OCI-LY3 (cell line): ENCODE data around the gene MBNL1.

Experiments used
- H2AFZ ChIP-seq: fragments of 200-600, 300-600 bp; shearing (Covaris generic); 2 replicates; pipeline ENCODE4 v1.6.0; 2014; ENCODE audit warnings: antibody characterized with exemption, low read depth, low read length
- H3K27ac ChIP-seq: fragments of 200-600, 300-600 bp; sonication (generic); 2 replicates; pipeline ENCODE4 v1.5.1; 2014; ENCODE audit warnings: mild to moderate bottlenecking, low read length, moderate library complexity, mixed read lengths
- H3K27me3 ChIP-seq: fragments of 200-600, 300-600 bp; sonication (generic); 2 replicates; pipeline ENCODE4 v1.6.1; 2014; ENCODE audit warnings: low read depth, low read length, mixed read lengths
- H3K36me3 ChIP-seq: fragments of 200-600, 300-600 bp; sonication (generic); replicated peaks from 2 replicates; pipeline ENCODE3; 2014; ENCODE audit warnings: low read depth, low read length, mixed read lengths
- H3K4me1 ChIP-seq: fragments of 300-600, 200-600 bp; sonication (generic); 2 replicates; pipeline ENCODE4 v1.6.1; 2014; ENCODE audit warnings: low read length, mixed read lengths
- H3K4me2 ChIP-seq: fragments of 200-600, 300-600 bp; sonication (generic); 2 replicates; pipeline ENCODE4 v1.6.1; 2014; ENCODE audit warnings: low read length, mixed read lengths
- H3K4me3 ChIP-seq: fragments of 300-600, 200-600 bp; sonication (generic); 2 replicates; pipeline ENCODE4 v1.5.1; 2014; ENCODE audit warnings: antibody characterized with exemption, mild to moderate bottlenecking, low read length, moderate library complexity
- H3K79me2 ChIP-seq: fragments of 300-600, 200-600 bp; shearing (Covaris generic); 2 replicates; pipeline ENCODE4 v1.6.1; 2014; ENCODE audit warnings: mild to moderate bottlenecking, low read length, mixed read lengths
- H3K9ac ChIP-seq: fragments of 300-600, 200-600 bp; shearing (Covaris generic); 2 replicates; pipeline ENCODE4 v1.6.0; 2014; ENCODE audit warnings: mild to moderate bottlenecking, low read length, moderate library complexity
- H3K9me3 ChIP-seq: fragments of 200-600, 300-600 bp; shearing (Covaris generic); 2 replicates; pipeline ENCODE4 v1.6.1; 2014; ENCODE audit warnings: low read length, mixed read lengths; ENCODE audit not compliant: insufficient read depth
- H4K20me1 ChIP-seq: fragments of 200-600, 300-600 bp; sonication (generic); 2 replicates; pipeline ENCODE4 v1.6.1; 2016; ENCODE audit warnings: low read length, mixed read lengths; ENCODE audit not compliant: insufficient read depth
- CTCF ChIP-seq: fragments of 200-600, 300-600 bp; sonication (generic); IDR thresholded peaks from 2 replicates; pipeline ENCODE4 v1.5.1; 2014; ENCODE audit warnings: antibody characterized with exemption, low read length, low read depth
- EZH2phosphoT487 ChIP-seq: fragments of 200-600 bp; shearing (Covaris generic); IDR thresholded peaks from 2 replicates; pipeline ENCODE4 v1.6.1; 2018; ENCODE audit warnings: antibody characterized with exemption, mixed run types, low read depth

The MBNL1 gene

GRCh38 chr3:152268555-152269055 lies at the start of gene MBNL1:
MBNL1 (plus strand) TSS chr3:152268929; CDS start chr3:152300194, 31,265 bp downstream.
- Histone ChIP-seq H3K27ac (peak within 1 kb of the TSS; percentile 95), H4K20me1 (peaks cover 36% of the 10 kb centered on the region), H3K4me1 (peaks cover 37% of the 10 kb centered on the region), H3K36me3 (peaks cover 26% of the 10 kb centered on the region), H3K79me2 (peaks cover 48% of the 10 kb centered on the region), H3K27me3 (no peaks in the 10 kb centered on the region), H2AFZ (peak within 1 kb of the TSS; percentile 73), H3K9ac (peak within 1 kb of the TSS; percentile 95), H3K9me3 (no peaks in the 10 kb centered on the region), H3K4me3 (peak within 1 kb of the TSS; percentile 92), H3K4me2 (peak within 1 kb of the TSS; percentile 91)
- TF ChIP-seq CTCF (no peak), EZH2phosphoT487 (no peak)

- no peaks in the 10 kb centered on the region for H3K9me3 ChIP-seq
- H3K9ac ChIP-seq: no peak overlapping the region
- TF ChIP-seq CTCF (no peak), EZH2phosphoT487 (no peak)
These were observed 49.5 kb upstream of the MBNL1 start for GRCh38 chr3:152219216-152219615.

GRCh38 chr3:152219769-152220255 lies 48.9 kb upstream of the MBNL1 start:
- Histone ChIP-seq H3K4me2 (no peak overlapping the region), H3K27ac (no peak overlapping the region), H3K9me3 (no peaks in the 10 kb centered on the region), H3K4me3 (no peak overlapping the region), H3K79me2 (no peaks in the 10 kb centered on the region), H2AFZ (no peak overlapping the region), H3K4me1 (peaks cover 36% of the 10 kb centered on the region), H3K27me3 (no peaks in the 10 kb centered on the region), H4K20me1 (no peaks in the 10 kb centered on the region), H3K9ac (no peak overlapping the region), H3K36me3 (no peaks in the 10 kb centered on the region)
- no peak for TF ChIP-seq CTCF
- TF ChIP-seq EZH2phosphoT487: no peak

More at GRCh38 chr3:152219216-152219615, 49.5 kb upstream of the MBNL1 start:
- Histone ChIP-seq H3K4me1 (peaks cover 34% of the 10 kb centered on the region), H4K20me1 (no peaks in the 10 kb centered on the region), H3K36me3 (no peaks in the 10 kb centered on the region), H3K4me2 (no peak overlapping the region), H2AFZ (no peak overlapping the region), H3K27me3 (no peaks in the 10 kb centered on the region), H3K79me2 (no peaks in the 10 kb centered on the region), H3K27ac (no peak overlapping the region), H3K4me3 (no peak overlapping the region)

GRCh38 chr3:152222327-152222726 lies 46.4 kb upstream of the MBNL1 start:
- Histone ChIP-seq H3K4me2 (peak overlapping the region; percentile 69), H3K9ac (peak overlapping the region; percentile 29), H4K20me1 (no peaks in the 10 kb centered on the region), H3K4me3 (peak overlapping the region; percentile 54), H3K9me3 (no peaks in the 10 kb centered on the region), H3K4me1 (peaks cover 42% of the 10 kb centered on the region), H3K27ac (peak overlapping the region; percentile 73), H3K79me2 (no peaks in the 10 kb centered on the region), H2AFZ (no peak overlapping the region), H3K27me3 (no peaks in the 10 kb centered on the region), H3K36me3 (no peaks in the 10 kb centered on the region)
- no peak for TF ChIP-seq EZH2phosphoT487
- no peak for TF ChIP-seq CTCF
